SU-DHL-6 (cell line): Measurements from ENCODE around the gene MYO1D.
"Not testable (repeated sequence)": the region's sequence is repeated elsewhere in the genome, so short reads cannot be mapped to it uniquely, and the experiment has no call there.

Source experiments
- H2AFZ ChIP-seq: fragments of 200-600 bp; sonication (generic); 2 replicates; pipeline ENCODE4 v1.6.1; 2014; ENCODE audit warnings: low read depth, mild to moderate bottlenecking, moderate library complexity, mixed read lengths, antibody characterized with exemption, low read length; ENCODE audit not compliant: severe bottlenecking
- H3F3A ChIP-seq: fragments of 200-600 bp; shearing (Covaris generic); 2 replicates; pipeline ENCODE4 v1.6.0; 2016; ENCODE audit warnings: antibody characterized with exemption, mild to moderate bottlenecking; ENCODE audit not compliant: insufficient read depth
- H3K27ac ChIP-seq: fragments of 200-600 bp; sonication (generic); 2 replicates; pipeline ENCODE4 v1.5.1; 2016; ENCODE audit warnings: low read depth, mild to moderate bottlenecking, low read length, moderate library complexity, mixed read lengths
- H3K27me3 ChIP-seq: fragments of 200-600 bp; sonication (generic), shearing (Covaris generic); 2 replicates; pipeline ENCODE4 v1.6.0; 2014; ENCODE audit warnings: mild to moderate bottlenecking, low read length
- H3K36me3 ChIP-seq: fragments of 200-600 bp; sonication (generic); 2 replicates; pipeline ENCODE4 v1.6.1; 2014; ENCODE audit warnings: mild to moderate bottlenecking, low read length, mixed read lengths
- H3K4me2 ChIP-seq: fragments of 300-600, 200-600 bp; shearing (Covaris generic), sonication (generic); 2 replicates; pipeline ENCODE4 v1.6.0; 2014; ENCODE audit warnings: low read length, low read depth, mild to moderate bottlenecking; ENCODE audit not compliant: poor library complexity, severe bottlenecking
- H3K4me3 ChIP-seq: fragments of 200-600 bp; sonication (generic); 2 replicates; pipeline ENCODE4 v1.5.1; 2014; ENCODE audit warnings: antibody characterized with exemption, low read length, mild to moderate bottlenecking, mixed read lengths; ENCODE audit not compliant: insufficient read depth, poor library complexity, severe bottlenecking
- H3K79me2 ChIP-seq: fragments of 200-600 bp; sonication (generic); 2 replicates; pipeline ENCODE4 v1.6.1; 2014; ENCODE audit warnings: mild to moderate bottlenecking, low read length, moderate library complexity; ENCODE audit not compliant: insufficient read depth
- H3K9ac ChIP-seq: fragments of 200-600 bp; sonication (generic); 2 replicates; pipeline ENCODE4 v1.7.0; 2014; ENCODE audit warnings: mild to moderate bottlenecking, low read length
- H3K9me2 ChIP-seq: fragments of 200-600 bp; sonication (generic); replicated peaks from 2 replicates; pipeline ENCODE4 v1.6.1; 2014; ENCODE audit warnings: low read length; ENCODE audit not compliant: insufficient read depth
- H3K9me3 ChIP-seq: fragments of 200-600 bp; sonication (generic); 2 replicates; pipeline ENCODE4 v1.6.1; 2014; ENCODE audit warnings: low read length, mixed read lengths; ENCODE audit not compliant: insufficient read depth
- H4K20me1 ChIP-seq: fragments of 200-600 bp; sonication (generic); 2 replicates; pipeline ENCODE4 v1.6.1; 2014; ENCODE audit warnings: low read depth, mild to moderate bottlenecking, antibody characterized with exemption, low read length, moderate library complexity, mixed read lengths
- CTCF ChIP-seq: fragments of 200-600 bp; sonication (generic); IDR thresholded peaks from one replicate; pipeline ENCODE4 v1.5.1; 2017; ENCODE audit warnings: antibody characterized with exemption, mild to moderate bottlenecking, low read length, moderate library complexity; ENCODE audit not compliant: insufficient read depth, poor library complexity, severe bottlenecking
- EZH2phosphoT487 ChIP-seq: fragments of 200-600 bp; sonication (generic), shearing (Covaris generic); conservative IDR thresholded peaks from 2 replicates; pipeline ENCODE4 v1.6.1; 2018; ENCODE audit warnings: mild to moderate bottlenecking, antibody characterized with exemption, low read length, moderate library complexity, mixed read lengths

MYO1D gene

DNA sequence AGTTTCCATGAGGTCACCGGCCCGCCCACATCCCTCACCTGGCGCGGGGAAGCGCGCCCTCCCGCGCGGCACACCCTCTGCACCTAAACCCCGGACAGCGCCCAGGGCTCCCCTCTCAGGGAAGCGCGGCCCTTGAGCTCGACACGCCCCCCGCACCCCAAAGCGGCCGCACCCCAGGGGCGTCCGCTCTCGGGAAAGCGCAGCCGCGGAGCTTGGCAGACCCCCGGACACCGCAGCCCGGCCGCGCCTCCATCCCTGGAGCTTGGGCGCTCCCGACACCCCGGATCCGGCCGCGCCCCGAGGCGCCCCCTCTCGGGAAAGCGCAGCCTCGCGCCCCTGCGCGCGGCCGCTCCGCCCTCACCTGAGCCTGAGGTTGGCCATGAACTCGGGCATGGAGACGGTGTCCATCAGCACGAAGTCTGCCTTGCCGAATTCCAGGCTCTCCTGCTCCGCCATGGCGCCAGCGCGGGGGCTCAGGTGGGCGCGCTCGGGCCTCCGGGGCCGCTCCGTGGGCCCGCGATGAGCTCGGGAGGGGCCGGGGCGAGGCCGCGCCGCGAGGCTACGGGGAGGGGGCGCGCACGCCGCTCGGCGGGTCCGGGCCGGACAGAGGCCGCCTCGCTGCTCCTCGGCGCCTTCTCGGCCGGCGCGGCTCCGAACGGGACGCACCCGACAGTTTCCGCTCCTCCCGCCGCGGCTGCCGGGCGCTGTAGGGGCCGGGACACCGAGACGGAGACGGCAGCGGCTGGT lies at the start of gene MYO1D:
TSS of gene MYO1D (minus strand) at position 708 of the 747 bp plus-strand sequence. CDS start at position 456, 252 bp downstream.
- Histone ChIP-seq H3K4me3 (peak within 1 kb of the TSS; percentile 60), H3K9me3 (no peaks in the 10 kb centered on the region), H3K4me2 (peak within 1 kb of the TSS; percentile 63), H3F3A (no peaks in the 10 kb centered on the region), H3K79me2 (no peaks in the 10 kb centered on the region), H3K9ac (peak within 1 kb of the TSS; percentile 59), H4K20me1 (0 out of 2 replicates have a peak, but pooled peaks cover 4% of the 10 kb centered on the region), H3K27me3 (no peaks in the 10 kb centered on the region), H2AFZ (peak within 1 kb of the TSS; percentile 78), H3K9me2 (no peaks in the 10 kb centered on the region), H3K27ac (no peak within 1 kb of the TSS; the same call in 1 of the 2 replicates), H3K36me3 (no peaks in the 10 kb centered on the region)
- TF ChIP-seq CTCF (peak; percentile 44), EZH2phosphoT487 (no peak)

GRCh38 chr17:32926183-32926582 lies 49.3 kb upstream of the MYO1D start:
- TF ChIP-seq CTCF: no peak
- TF ChIP-seq EZH2phosphoT487: no peak
- Histone ChIP-seq H2AFZ (no peak overlapping the region), H3K27ac (no peak overlapping the region), H3K4me3 (no peak overlapping the region), H3K4me2 (no peak overlapping the region), H3K79me2 (no peaks in the 10 kb centered on the region), H3K9me3 (no peaks in the 10 kb centered on the region), H3F3A (no peaks in the 10 kb centered on the region), H3K27me3 (no peaks in the 10 kb centered on the region), H4K20me1 (no peaks in the 10 kb centered on the region), H3K9ac (no peak overlapping the region), H3K9me2 (no peaks in the 10 kb centered on the region), H3K36me3 (no peaks in the 10 kb centered on the region)

DNA sequence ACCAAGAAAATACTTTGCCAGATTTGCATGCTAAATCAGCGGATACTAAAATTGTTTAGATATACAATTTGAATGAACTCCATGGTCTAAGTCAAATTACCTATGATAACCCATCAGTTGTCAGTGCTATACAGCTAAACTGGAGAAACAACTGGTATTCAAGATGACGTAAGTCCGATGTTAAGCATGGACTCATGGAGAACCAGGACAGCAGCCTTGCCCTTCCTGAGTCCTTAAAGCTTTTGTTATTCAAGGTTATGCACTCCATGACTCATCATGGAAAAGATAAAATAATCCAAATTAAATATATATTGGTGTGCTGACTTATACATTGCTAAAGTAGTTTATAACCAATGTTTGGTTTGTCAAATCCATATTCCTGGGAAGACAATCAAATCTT lies 47.0 kb upstream of the MYO1D start:
- not testable (repeated sequence) for H3K27ac ChIP-seq, H3F3A ChIP-seq, H3K9ac ChIP-seq, H3K9me3 ChIP-seq, H3K4me2 ChIP-seq, H2AFZ ChIP-seq, H3K79me2 ChIP-seq, H3K9me2 ChIP-seq, H4K20me1 ChIP-seq, H3K36me3 ChIP-seq, H3K27me3 ChIP-seq, H3K4me3 ChIP-seq

DNA sequence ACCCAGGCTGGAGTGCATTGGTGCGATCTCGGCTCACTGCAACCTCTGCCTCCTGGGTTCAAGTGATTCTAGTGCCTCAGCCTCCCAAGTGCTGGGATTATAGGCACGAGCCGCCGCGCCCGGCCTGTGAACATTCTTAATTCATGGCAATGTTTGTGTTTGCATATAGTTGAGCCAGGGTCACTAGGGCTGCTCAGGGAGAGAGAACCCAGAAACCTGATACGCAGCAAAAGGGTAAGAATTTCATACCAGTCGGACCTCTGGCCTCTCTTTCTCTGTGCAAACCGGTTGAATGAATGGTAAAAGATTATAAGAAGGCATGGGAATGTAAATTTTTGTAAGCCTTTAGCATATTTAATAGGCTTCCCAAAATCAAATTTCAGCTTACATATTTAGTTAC lies 44.1 kb upstream of the MYO1D start:
- Histone ChIP-seq H3K4me3 (no peak overlapping the region), H3K36me3 (no peaks in the 10 kb centered on the region), H3K27me3 (no peaks in the 10 kb centered on the region), H3K9me3 (no peaks in the 10 kb centered on the region), H3K27ac (no peak overlapping the region), H3K79me2 (no peaks in the 10 kb centered on the region), H3K9me2 (no peaks in the 10 kb centered on the region), H2AFZ (no peak overlapping the region), H3F3A (no peaks in the 10 kb centered on the region), H4K20me1 (no peaks in the 10 kb centered on the region), H3K4me2 (no peak overlapping the region), H3K9ac (no peak overlapping the region)
- no peak for TF ChIP-seq EZH2phosphoT487
- TF ChIP-seq CTCF: no peak
